SK-N-SH (cell line): Measurements from ENCODE around the gene EXD1.

Experiments
- EP300 ChIP-seq, 2 experiments: IDR thresholded peaks; 2 replicates each; pipeline versions ENCODE4 v1.4.0 to v1.6.1; 2012; ENCODE audit warnings: borderline replicate concordance in 1 of 2, low read depth in 1 of 2, low read length in 1 of 2
- POLR2AphosphoS5 ChIP-seq: IDR thresholded peaks from 2 replicates; pipeline ENCODE4 v1.6.1; 2012; ENCODE audit warnings: low read depth, low read length
- SIN3A ChIP-seq: IDR thresholded peaks from 2 replicates; pipeline ENCODE4 v1.6.1; 2012; ENCODE audit warnings: low read depth, mild to moderate bottlenecking, low read length, moderate library complexity, borderline replicate concordance
- TAF1 ChIP-seq: IDR thresholded peaks from 2 replicates; pipeline ENCODE4 v1.6.1; 2012; ENCODE audit warnings: low read depth, mild to moderate bottlenecking, low read length, moderate library complexity, borderline replicate concordance
- TCF12 ChIP-seq: IDR thresholded peaks from 2 replicates; pipeline ENCODE4 v1.4.0; 2012
- YY1 ChIP-seq: IDR thresholded peaks from 2 replicates; pipeline ENCODE4 v1.4.0; 2012; ENCODE audit warnings: low read depth, mild to moderate bottlenecking
- TF ChIP-seq, protein P1 (sequence below): fragments of 200-600 bp; sonication (generic); IDR thresholded peaks from 2 replicates; pipeline ENCODE4 v1.6.1; 2017; ENCODE audit warnings: antibody characterized with exemption, mild to moderate bottlenecking, moderate library complexity
- TF ChIP-seq, protein P2 (sequence below): fragments of 150-350 bp; IDR thresholded peaks from 2 replicates; pipeline ENCODE4 v1.6.1; 2017; ENCODE audit warnings: antibody characterized with exemption, low read length, low read depth, borderline replicate concordance
- TF ChIP-seq, protein P3 (sequence below): IDR thresholded peaks from 2 replicates; pipeline ENCODE4 v1.6.1; 2012; ENCODE audit warnings: mild to moderate bottlenecking, low read depth, low read length, moderate library complexity
- TF ChIP-seq, protein P4 (sequence below): IDR thresholded peaks from 2 replicates; pipeline ENCODE4 v1.4.0; 2012; ENCODE audit warnings: low read depth, borderline replicate concordance
- TF ChIP-seq, protein P5 (sequence below): IDR thresholded peaks from 2 replicates; pipeline ENCODE4 v1.4.0; 2012; ENCODE audit warnings: low read depth, borderline replicate concordance

DNA sequence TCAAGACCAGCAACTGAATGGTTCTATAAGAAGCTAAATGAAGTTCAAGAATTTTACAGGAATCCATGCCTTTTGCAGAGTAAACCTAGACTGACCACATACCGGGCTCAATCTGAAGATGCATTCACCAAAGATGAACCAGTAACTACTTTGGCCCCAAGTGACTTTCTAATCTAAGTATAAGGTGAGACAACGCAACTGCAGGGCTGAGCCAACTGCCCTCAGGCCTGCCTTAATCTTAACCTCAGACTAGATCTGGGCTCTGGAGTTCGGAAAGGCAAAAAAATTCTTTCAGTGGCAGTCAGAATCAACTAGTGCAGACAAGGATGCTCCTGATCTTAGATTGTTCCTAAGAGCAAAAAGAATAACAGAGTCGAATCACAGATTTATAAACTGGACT is 48.3 kb downstream of the EXD1 start:
- TF ChIP-seq, protein P1, sequence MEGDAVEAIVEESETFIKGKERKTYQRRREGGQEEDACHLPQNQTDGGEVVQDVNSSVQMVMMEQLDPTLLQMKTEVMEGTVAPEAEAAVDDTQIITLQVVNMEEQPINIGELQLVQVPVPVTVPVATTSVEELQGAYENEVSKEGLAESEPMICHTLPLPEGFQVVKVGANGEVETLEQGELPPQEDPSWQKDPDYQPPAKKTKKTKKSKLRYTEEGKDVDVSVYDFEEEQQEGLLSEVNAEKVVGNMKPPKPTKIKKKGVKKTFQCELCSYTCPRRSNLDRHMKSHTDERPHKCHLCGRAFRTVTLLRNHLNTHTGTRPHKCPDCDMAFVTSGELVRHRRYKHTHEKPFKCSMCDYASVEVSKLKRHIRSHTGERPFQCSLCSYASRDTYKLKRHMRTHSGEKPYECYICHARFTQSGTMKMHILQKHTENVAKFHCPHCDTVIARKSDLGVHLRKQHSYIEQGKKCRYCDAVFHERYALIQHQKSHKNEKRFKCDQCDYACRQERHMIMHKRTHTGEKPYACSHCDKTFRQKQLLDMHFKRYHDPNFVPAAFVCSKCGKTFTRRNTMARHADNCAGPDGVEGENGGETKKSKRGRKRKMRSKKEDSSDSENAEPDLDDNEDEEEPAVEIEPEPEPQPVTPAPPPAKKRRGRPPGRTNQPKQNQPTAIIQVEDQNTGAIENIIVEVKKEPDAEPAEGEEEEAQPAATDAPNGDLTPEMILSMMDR, result no peak
- TF ChIP-seq, protein P2, sequence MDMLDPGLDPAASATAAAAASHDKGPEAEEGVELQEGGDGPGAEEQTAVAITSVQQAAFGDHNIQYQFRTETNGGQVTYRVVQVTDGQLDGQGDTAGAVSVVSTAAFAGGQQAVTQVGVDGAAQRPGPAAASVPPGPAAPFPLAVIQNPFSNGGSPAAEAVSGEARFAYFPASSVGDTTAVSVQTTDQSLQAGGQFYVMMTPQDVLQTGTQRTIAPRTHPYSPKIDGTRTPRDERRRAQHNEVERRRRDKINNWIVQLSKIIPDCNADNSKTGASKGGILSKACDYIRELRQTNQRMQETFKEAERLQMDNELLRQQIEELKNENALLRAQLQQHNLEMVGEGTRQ, result no peak
- TF ChIP-seq POLR2AphosphoS5, result no peak
- no peak for TF ChIP-seq EP300 (IDR thresholded peaks at IDR 0.05; ENCODE audit: borderline replicate concordance in 1 of 2, low read depth in 1 of 2, low read length in 1 of 2)
- TF ChIP-seq, protein P3, sequence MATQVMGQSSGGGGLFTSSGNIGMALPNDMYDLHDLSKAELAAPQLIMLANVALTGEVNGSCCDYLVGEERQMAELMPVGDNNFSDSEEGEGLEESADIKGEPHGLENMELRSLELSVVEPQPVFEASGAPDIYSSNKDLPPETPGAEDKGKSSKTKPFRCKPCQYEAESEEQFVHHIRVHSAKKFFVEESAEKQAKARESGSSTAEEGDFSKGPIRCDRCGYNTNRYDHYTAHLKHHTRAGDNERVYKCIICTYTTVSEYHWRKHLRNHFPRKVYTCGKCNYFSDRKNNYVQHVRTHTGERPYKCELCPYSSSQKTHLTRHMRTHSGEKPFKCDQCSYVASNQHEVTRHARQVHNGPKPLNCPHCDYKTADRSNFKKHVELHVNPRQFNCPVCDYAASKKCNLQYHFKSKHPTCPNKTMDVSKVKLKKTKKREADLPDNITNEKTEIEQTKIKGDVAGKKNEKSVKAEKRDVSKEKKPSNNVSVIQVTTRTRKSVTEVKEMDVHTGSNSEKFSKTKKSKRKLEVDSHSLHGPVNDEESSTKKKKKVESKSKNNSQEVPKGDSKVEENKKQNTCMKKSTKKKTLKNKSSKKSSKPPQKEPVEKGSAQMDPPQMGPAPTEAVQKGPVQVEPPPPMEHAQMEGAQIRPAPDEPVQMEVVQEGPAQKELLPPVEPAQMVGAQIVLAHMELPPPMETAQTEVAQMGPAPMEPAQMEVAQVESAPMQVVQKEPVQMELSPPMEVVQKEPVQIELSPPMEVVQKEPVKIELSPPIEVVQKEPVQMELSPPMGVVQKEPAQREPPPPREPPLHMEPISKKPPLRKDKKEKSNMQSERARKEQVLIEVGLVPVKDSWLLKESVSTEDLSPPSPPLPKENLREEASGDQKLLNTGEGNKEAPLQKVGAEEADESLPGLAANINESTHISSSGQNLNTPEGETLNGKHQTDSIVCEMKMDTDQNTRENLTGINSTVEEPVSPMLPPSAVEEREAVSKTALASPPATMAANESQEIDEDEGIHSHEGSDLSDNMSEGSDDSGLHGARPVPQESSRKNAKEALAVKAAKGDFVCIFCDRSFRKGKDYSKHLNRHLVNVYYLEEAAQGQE, result no peak
- TF ChIP-seq, protein P4, sequence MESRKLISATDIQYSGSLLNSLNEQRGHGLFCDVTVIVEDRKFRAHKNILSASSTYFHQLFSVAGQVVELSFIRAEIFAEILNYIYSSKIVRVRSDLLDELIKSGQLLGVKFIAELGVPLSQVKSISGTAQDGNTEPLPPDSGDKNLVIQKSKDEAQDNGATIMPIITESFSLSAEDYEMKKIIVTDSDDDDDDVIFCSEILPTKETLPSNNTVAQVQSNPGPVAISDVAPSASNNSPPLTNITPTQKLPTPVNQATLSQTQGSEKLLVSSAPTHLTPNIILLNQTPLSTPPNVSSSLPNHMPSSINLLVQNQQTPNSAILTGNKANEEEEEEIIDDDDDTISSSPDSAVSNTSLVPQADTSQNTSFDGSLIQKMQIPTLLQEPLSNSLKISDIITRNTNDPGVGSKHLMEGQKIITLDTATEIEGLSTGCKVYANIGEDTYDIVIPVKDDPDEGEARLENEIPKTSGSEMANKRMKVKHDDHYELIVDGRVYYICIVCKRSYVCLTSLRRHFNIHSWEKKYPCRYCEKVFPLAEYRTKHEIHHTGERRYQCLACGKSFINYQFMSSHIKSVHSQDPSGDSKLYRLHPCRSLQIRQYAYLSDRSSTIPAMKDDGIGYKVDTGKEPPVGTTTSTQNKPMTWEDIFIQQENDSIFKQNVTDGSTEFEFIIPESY, result no peak
- no peak for TF ChIP-seq YY1
- TF ChIP-seq TAF1, result no peak
- TF ChIP-seq TCF12, result no peak
- no peak for TF ChIP-seq SIN3A
- TF ChIP-seq, protein P5, sequence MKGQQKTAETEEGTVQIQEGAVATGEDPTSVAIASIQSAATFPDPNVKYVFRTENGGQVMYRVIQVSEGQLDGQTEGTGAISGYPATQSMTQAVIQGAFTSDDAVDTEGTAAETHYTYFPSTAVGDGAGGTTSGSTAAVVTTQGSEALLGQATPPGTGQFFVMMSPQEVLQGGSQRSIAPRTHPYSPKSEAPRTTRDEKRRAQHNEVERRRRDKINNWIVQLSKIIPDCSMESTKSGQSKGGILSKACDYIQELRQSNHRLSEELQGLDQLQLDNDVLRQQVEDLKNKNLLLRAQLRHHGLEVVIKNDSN, result no peak
